GM18870 (cell line): ENCODE measurements around the gene KCNMB4.
"Not testable (repeated sequence)": the region's sequence is repeated elsewhere in the genome, so short reads cannot be mapped to it uniquely, and the experiment has no call there.

Experiments used
- ATAC-seq: cut with Tn5 transposase; IDR thresholded peaks from one replicate; pipeline ENCODE4 v1.9.1; 2021; ENCODE audit warnings: moderate library complexity; ENCODE audit not compliant: unreplicated experiment

Gene KCNMB4

DNA sequence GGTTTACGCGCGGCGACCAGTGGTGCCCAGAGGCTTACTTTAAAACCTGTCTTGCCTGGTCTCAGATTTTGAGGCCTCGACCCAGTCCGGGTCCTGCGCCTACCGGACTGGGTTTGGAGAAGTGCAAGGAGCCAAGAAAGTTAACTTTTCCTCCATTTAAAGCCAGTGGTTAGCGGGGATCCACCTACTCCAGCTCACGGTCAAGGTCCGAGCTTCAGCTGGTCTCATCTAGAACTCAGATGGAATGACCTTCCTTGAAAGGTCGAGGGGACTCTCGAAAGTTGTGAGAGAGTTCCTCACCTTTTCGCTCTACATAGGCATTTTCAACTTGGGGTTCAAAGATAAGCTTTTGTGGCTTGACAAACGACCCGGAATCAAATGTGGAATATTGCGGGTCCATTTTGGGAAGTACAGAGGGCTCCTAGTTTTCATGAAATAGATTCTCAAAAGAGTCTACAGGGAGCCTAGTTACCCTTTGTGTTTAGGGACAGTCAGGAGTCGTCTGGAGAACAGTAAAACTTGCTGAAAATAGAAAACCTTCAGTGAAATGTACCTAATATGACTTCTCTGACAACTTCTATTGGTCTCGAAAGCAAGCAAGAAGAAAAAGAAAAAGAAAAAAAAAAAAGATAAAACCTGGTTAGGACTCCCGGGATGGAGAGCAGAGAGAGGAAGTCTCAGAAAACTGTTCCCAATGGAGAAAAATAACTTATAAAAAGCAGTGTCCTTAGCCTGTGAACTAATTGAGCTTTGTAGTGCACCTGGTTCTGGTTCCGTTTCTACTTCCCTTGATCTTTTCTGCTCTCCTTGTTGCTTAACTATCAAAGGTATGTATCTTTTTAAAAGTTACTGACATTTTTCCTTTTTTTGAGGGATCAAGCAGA, 1.4 kb downstream of the KCNMB4 start:
- ATAC-seq = peak; percentile 2

- ATAC-seq = no peak
These were observed 6.8 kb downstream of the KCNMB4 start for GRCh38 chr12:70372881-70373280.

GRCh38 chr12:70379846-70380245, 13.8 kb downstream of the KCNMB4 start:
- no peak for ATAC-seq

DNA sequence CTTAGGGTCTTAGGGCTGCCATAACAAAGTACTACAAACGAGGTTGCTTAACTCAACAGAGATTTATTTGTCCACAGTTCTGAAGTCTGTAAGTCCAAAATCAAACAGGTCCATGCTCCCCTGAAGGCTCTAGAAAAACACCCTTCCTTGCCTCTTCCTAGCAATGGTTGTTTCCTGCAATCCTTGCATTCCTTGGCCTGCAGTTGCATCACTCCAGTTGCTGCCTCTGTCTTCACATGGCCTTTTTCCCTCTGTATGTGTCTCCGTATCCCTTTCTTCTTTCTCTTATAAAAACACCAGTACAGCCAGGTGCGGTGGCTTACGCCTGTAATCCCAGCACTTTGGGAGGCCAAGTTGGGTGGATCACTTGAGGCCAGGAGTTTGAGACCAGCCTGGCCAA, 17.4 kb downstream of the KCNMB4 start:
- no peak for ATAC-seq

- ATAC-seq = no peak
These were observed 17.8 kb downstream of the KCNMB4 start for GRCh38 chr12:70383886-70384285.

DNA sequence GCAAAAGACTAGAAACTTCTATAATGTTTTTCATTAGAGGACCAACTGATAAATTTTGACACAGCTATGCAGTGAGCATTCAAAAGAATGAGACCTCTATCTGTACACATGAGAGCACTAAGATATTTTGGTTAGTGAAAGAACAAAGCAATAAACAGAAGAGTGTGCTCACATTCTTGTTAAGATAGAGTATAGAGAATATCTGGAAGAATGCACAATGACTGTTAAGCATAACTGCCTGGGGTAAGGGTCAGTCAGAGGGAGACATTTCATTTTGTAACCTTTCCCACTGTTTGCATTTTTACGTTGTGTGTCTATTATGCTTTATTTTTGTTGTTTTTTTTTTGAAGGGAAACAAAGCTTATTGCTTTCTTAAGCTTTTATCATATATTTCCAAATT, 20.7 kb downstream of the KCNMB4 start:
- ATAC-seq = no peak

DNA sequence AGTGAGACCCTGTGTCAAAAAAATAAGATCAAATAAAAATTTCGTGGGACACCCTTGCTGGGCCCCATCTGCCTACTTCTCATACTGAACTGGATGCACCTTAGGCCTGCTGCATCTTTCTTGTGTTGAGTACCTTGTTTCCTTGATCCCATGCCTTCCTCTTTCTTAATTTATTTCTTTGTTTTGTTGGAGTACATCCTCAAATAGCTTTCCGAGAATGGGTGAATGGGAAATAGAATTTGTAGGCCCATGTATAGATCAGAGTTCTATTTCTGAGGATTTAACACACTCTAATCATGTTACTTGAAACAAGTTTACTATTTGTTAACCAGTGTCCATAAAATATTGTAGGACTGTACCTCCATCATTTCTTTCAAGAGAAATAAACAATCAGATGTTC, 23.6 kb downstream of the KCNMB4 start:
- no peak for ATAC-seq

- not testable (repeated sequence) for ATAC-seq
These were observed 26.5 kb downstream of the KCNMB4 start for GRCh38 chr12:70392631-70393030.

DNA sequence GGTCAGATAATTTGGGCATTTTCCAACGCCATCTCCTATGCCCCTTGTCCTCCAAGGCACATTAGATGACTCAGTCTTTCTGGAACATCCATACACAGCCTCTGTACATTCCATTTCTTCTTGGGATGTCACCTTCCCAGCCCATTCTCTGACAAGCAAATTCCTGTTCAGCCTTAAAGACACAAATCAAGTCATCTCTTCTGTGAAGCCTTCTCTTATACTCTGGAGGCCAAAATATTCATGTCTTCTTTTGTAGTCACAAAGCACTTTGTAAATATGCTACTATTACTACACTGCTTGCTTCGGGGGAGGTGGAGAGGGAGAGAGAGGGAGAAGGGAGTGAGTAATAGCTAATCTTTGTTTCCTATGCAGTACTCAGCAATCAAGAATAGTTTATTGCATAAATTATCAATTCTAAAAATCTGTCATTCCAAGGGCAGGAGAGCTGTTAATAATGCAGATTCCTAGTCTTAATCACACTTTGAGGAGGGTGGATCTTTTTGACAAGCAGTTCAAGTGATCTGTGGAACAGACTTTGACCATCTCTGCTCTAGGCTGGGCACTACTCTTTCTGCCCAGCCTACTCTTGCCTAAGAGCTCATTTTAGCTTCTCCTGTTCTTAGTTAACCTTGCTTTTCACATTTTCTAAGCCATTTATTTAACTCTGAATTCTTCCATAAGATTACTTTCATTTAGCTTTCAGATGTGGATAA, 27.9 kb downstream of the KCNMB4 start:
- no peak for ATAC-seq

DNA sequence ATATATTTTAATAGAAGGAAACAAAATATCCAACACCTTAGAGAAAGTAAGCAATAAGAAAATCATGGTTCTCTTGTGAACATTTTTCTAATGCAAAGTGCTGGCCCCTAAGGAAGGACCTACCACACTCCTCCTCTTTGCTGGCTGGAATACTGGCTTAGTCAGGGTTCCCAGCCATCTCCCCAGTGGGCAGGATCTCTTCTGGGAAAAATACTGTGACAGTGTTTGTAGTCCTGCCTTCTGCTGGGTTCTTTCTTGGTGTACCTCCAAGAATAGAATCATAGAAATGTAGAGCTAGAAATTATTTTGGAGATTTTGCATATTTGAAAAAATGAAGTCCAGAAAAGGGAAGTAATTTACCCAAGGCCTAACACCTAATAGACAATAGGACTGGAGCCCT, 31.9 kb downstream of the KCNMB4 start:
- no peak for ATAC-seq

DNA sequence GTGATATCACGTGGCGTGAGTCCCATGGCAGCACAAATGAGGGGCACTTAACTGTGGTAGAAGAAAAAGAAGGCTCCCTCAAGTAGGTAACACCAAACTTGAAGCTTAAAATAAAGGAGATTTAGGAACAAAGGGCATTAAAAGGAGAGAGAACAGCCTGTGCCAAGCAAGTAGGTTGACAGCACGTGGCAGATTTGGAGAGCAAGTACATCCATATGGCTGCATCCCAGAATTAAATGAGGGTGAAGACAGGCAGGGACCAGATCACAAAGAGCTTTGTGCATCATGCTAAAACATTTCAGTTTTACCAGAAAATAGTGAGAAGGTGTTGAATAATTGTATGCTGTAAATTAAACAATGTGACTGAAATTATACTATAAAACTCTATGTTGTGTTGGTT, 32.8 kb downstream of the KCNMB4 start:
- no peak for ATAC-seq

DNA sequence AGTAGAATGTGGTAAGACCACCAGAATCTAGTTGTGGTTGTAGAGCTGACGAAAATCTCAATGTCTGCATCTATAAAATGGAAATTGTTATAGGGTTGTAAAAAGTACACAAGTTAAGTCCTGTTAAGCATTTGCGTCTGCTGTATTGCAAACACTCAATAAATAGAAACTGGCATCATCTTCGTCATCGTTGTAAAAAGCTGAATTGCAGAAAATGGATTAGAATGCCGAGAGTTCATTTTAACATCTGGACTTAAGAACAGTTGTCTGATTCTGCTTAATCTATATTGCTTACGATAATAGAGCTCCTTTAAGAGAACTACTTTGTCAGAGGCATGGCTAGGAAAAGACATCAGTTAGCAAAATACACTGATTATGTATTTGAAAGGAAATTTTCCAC, 33.2 kb downstream of the KCNMB4 start:
- ATAC-seq = no peak

GRCh38 chr12:70400124-70400523, 34.0 kb downstream of the KCNMB4 start:
- ATAC-seq = no peak

DNA sequence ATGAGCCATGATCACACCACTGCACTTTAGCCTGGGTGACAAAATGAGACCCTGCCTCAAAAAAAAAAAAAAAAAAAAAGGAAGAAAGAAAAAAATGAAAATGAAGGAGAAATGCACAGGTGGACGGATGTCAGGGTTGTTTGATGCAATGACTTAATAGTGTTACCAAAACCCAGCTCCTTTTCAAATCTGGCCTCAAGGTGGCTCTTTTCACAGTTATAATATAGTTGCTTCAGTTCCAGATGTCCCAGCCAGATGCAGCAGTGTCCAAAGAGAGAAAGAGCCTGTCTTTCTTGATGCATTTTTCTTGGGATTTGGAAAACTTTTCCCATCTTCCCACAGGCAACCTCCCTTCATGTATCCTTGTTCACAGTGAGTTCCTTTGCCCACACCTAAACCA, 36.5 kb downstream of the KCNMB4 start:
- no peak for ATAC-seq

- ATAC-seq = no peak
These were observed 37.7 kb downstream of the KCNMB4 start for GRCh38 chr12:70403826-70404225.

DNA sequence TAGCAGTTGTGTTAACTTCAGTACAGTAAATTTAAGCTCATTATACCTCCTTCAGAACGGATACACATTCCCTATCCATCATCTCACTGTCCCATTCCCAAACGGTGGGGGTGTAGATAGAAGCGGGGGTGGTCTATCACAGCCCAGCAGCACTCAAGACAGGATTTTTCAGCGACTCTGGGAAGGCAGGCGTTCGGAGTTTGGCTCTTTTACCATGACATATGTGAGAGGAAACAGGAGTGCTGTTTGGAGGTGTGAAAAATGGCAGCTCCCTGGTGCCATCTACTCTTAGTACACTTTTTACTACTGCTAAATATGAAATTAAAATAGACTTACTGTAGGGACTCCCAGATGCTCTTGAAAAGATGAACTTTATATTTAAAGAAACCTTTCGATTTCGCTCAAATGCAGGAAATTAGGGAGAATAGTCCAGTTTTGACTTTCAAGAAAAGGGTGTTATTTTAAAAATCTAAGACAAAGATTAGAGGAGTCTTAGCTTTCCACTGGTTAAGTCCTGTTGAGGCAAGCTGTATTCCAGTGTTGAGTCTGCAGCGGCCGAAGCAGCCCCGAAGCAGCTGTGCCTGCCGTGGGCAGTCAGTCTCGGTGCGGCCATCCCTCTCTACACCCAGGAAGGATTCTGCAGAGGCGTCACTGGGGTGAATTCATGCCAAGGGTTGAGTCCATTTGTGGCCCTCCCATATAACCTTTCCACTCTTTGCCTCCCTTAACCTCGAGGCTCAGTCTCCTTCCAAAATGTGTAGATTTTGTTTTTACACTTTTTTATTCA, 42.1 kb downstream of the KCNMB4 start:
- ATAC-seq = no peak

- peak; percentile 45 for ATAC-seq
These were observed 49.9 kb downstream of the KCNMB4 start for GRCh38 chr12:70415987-70416386.

DNA sequence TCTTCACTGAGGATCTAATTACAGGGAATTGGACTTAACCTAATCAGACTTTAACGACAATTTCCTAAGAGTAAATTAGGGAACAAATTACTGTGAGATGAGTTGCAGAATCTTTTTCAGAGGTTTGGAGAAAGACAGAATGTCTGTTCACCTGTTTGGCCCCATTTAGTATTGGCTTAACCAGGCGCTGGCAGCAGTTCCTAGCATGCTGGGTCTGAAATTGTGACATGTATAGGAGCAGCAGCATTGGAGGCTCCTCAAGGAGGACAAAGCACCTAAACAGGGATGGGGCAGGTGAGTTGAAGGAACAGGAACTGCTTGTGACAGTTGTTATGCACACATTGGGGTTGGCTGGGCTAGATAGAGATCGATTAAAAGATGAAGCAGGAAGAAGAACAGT, 51.0 kb downstream of the KCNMB4 start:
- no peak for ATAC-seq

GRCh38 chr12:70418101-70418500, 52.0 kb downstream of the KCNMB4 start:
- no peak for ATAC-seq

- ATAC-seq = no peak
These were observed 56.5 kb downstream of the KCNMB4 start for GRCh38 chr12:70422631-70423030.

DNA sequence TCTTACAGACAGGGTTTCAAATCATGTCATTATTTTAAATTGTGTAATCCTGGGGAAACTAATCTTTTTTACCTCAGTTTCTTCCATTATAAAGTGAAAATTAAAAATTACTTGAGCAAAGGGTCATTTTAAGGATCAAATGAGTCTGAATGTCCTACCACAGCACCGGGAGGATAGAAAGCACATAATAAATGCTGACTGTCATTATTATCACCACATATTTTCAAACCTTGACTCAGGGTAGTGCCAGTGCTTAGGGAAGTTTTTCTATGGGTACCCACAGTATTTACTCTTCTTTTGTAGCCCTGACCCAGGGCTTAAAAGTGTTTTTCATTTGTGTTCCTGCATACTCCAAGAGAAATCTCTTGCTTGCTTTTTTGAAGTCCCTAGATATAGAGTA, 60.5 kb downstream of the KCNMB4 start:
- ATAC-seq = no peak

DNA sequence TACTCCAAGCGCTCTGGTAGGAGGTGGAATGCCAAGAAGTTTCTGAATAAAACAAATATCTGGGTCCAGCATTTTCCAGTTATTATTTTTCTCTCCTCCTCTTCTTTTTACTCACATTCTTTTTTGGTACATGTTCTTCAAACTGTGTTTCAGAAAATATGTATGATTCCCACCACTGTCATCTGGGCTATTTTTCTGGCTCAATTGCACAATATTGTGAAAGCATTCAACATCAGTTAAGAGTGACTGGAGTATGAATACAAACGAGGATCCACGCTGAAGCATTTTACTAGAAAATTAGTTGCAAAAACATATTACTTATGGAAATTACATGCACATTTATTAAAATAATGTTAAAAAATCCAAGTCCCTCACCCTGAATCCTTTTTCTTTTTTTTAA, 61.5 kb downstream of the KCNMB4 start:
- ATAC-seq = no peak
